Right hindlimb (tissue), 1 donor: ENCODE measurements around the gene CCDC175.

Experiments
- DNase-seq: peaks from one replicate; pipeline ENCODE4 v3.0.0-alpha.2; 2018

CCDC175 gene

DNA sequence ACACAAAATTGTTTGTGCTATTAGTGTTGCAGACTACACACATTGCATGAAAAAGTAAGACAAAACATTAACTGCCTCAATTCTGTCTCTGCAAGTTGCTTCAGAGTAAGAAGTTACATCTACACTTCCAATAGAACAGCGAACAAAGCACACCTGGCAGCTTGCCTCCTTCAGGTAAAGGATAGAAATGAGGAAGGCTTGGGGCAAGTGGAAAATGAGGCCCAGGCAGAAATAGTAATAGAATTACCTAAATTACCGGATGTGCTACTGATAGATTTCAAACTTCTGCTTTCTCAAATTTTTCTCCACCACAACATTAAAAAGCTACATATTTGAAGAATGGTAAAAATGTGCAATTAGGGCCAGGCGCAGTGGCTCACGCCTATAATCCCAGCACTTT lies 37.7 kb downstream of the CCDC175 start:
- no peak for DNase-seq

DNA sequence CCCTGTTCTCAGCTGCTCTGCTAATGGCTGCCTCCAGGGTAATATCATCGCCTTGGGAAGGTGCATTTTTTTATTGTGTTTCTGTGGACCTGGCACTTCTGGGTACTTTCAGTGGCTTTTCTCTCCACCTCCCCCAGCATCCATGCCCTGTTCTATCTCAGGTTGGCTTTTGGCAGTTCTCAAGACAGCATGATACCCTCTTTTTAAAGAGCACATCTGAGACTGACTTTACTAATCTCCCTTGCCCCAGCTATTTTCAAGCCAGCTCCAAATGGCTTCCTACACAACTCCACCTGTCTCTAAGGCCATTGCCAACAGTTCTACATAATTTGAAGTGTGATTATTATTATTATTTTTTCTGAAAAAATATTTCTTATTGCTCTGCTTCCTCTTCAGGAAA lies 39.1 kb downstream of the CCDC175 start:
- DNase-seq = no peak

DNA sequence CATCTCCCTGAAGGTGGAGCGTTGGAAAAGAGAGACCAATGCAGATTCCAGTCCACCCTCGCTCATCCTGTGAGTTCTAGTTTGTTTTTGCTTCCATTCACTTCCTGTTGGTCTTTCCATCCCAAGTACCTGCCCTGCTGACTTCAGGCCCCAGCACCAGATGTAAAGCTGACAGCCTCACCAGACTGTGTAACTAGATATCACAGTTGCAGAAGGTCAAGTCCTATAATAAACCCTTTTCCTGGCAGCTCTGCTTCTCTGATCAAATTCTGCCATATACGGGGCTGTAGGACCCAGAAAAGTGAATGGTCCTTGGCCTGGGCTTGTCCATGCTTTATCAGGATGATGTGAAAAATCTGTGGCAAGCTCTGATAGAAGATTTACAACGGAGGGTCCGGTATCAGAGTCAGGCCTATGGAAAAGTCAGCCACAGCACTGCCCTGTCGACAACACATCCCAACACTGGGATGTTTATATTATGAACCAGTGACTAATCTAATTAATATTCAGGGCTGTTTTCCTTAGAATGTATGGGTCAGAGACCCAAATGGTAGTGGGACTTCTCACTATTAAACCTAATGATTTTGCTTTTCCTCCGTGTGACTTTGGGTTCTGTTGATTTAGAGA lies 42.1 kb downstream of the CCDC175 start:
- DNase-seq = no peak

DNA sequence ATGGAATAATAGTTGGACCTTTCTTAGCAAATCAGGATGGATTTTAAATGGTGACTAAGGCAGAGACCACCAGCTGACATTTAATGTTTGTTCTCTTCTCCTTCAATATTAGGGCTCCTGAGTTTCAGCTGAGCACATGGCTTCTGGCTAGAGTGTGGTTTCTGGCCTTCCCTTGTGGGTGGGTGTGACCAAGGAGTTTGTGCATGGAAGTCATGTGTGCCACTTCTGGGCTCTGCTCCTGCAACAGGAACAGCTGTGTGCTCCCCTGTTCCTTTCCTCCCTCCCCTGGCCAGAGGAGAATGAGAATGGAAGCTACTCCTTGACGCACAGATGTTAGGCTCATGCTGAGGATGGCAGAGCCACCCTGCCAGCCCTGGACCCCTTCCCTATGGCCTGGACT lies 44.2 kb downstream of the CCDC175 start:
- no peak for DNase-seq

DNA sequence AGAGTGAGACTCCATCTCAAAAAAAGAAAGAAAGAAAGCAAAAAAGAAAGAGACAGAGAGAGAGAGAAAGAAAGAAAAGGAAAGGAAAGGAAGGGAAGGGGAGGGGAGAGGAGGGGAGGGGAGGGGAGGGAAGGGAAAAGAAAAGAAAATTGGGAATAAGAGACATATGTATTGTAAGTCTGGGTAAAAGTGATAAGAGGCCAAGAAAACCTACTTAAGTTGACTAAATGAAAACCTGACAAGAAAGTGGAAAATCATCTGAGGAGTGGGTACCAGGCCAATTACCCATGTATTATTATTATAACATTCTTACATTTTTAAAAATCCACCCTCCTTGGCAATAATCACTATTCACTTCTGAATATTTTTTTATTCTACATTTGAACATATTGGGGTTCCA lies 46.3 kb downstream of the CCDC175 start:
- no peak for DNase-seq

DNA sequence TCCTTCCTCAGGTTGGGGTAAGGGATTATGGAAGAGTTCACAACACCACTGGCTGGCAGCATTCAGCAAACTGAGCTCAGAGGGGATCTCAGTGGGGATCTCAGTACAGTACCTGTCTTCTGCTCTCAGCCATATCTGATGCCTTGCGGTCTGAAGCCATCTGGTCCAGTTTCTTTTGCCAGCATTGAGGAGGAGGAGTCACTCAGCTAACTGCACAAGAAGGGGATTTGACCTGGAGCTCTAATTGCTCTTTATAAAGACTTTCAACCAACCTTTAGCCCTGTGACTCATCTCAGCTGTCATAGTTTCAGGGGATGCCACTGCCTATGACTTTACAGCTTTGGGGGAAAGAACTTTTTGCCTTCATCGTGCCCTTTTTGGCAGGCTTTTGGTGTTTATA lies 47.4 kb downstream of the CCDC175 start:
- no peak for DNase-seq

DNA sequence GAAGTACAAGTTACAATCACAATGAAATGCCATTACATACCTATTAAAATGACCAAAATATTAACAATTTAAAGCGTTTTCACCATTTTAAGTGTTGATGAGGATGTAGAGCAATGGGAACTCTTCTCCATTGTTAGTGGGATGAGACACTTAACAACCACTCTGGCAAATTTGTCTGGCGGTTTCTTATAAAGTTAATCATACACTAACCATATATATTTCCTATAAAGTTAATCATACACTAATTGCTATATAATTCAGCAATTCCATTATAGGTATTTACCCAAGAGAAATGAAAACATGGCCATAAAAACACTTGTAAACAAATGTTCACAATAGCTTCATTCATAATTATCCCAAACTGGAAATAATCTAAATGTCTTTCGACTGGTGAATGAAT lies 56.4 kb downstream of the CCDC175 start:
- DNase-seq = no peak

DNA sequence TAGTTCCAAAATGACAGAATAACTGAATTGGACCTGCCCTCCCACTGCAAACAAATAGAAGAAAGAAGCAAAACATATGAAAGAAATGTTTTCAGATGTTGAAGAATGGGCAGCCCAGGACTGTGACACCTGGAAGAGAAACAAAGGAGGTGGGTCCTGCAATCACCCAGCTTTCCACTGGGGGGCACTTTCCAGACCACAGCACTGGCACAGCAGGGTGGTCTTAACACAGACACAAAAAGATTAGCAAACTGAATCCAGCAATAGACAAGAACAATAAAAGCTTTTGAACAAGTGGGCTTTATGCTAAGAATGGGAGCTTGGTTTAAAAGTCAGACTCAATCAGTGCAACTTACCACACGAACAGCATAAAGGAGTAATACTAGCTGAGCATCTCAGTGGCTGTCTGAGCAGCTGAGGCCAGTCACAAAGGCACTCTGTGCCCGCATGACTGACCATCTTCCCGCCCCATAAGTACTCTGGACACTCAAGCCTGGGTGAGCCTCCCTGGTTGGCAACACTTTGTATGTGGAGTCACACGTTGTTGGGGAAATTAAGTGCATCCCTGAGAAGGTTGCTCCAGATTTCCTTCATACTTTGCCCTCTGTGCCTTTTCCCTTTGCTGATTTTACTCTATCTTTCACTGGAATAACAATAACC lies 64.6 kb downstream of the CCDC175 start:
- no peak for DNase-seq

DNA sequence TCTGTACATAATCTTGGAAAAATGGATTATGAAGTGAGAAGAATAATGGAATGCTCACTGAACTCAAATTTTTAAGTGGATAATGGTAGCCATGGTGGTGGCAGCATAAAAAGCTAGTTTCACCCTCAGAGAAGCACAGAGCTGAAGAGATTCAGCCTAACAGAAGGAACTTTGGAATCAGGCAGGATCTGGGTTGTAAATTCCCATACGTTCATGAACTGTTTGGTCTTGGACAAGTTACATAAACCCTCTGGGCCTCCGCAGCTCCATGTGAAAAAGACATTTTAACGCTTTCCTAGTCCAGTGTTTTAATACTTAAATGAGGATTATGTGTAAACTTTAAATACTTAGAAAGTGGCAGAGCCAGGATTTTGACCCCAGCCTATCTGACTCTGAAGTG lies 65.6 kb downstream of the CCDC175 start:
- no peak for DNase-seq

DNA sequence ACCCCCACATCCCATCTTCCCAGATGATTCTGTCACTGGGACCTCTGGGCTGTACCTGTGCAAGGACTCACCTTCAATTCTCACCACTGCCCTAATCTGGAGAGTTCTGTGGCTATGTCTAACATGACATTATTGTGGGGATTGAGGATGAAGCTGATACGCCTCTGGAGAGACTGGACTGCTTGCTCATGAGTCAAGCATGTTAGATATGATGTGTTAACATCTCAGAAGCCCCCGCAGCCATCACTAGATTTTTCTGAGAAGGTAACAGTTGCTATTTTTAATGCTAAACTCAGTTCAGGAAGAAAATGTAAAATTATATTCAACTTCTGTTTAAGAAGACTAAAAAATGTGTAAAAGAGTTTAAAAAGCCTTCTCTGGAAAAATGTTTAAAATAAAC lies 66.6 kb downstream of the CCDC175 start:
- no peak for DNase-seq

DNA sequence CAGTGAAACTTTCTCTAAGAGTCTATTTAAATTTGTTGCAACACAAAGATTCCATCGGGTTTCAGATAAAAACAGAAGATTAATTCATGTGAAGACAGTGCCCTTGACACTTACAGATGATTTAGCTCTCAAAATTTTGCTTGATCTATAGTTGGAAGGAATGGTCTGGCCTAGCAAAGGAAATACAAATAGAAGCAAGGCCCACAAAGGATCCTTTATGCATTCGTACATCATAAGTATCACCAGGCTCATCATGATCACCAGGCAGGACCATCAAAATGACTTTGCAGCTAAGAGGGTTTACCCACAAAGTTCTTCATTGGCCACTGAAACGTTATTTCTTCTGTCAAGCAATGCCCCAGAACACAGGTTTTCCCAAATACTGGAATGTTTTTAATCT lies 67.5 kb downstream of the CCDC175 start:
- DNase-seq = no peak

DNA sequence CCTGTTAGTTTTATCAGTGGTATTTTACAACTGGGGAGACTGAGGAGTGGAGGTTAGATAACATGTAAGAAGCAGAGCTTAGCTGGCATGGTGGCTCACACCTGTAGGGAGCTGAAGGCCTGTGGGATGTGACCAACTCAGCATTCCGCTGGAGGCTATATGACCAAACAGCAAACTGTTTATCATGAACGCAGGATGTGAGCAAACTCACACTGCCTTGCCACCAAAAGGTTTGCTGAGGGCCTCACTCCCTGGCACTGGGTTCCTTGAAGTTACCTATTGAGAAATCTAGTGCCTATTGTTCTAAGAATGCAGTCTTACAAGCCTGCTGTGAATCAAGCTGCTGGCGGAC lies 68.9 kb downstream of the CCDC175 start:
- DNase-seq = no peak

DNA sequence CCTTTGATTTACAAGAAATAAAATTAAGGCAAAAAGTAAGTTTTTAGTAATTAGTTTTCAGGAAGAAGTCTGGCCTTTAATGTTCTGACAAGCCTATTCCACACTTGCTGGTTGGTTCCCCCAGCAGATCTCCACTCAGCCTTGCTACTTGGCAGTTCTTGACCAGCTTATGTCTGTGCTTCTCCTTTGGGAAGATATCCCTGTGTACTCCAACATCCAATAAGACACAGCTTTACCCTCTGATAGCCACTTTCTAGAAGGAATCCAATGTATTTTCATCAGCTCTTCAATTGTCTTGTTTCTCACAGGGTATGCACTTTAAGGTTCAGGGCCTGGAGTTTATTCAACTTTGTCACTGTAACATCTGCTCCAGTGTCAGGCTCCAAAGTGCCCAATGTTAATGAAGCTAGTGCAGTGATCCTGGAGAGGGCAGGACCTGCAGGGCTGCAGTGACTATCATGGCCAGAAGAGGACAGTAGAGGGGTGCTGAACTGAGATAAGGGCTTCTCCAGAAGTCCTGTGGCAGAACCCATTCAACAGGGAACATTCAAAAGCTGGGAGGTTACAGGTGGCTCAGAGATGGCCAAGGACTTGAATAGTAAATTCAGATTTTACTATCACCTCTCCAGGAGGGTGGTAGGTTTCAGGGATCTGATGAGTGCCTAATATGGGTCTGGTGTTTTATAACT lies 69.4 kb downstream of the CCDC175 start:
- DNase-seq = peak; percentile 59

DNA sequence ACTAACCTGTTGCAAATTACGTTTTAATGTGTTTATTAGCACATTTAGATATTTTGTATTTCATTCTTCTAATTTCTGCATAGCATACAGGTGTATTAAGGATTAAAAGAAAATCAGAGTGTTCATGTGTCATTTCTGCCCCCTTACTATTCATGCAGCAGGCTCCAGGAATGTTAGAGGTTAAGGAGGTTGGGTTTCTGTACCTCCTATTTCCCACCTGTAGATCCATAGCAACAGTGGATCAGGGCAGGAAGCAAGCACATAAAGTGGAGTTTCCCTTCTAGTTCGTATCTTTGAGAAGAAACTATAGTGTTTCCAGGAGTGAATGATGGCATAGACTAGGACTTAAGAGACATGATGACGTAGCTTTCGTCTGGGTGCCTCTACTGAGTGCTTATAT lies 73.4 kb downstream of the CCDC175 start:
- DNase-seq = no peak

DNA sequence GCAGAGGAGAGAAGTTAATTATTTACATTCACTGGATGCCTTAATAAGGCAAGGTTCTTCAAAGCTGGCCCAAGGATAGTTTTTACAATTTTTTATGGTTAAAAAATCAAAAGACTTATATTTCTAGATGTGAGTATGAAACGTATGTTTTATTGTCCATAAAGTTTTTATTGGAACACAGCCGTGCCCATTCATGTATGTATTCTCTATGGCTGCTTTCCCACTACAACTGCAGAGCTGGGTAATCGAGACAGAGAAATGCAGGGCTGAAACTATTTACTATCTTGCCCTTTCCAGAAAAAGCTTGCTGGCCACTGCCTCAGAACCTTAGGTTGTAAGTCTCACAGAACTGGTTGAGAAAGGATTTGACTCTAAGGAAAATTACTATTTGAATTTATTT lies 75.9 kb downstream of the CCDC175 start:
- no peak for DNase-seq

DNA sequence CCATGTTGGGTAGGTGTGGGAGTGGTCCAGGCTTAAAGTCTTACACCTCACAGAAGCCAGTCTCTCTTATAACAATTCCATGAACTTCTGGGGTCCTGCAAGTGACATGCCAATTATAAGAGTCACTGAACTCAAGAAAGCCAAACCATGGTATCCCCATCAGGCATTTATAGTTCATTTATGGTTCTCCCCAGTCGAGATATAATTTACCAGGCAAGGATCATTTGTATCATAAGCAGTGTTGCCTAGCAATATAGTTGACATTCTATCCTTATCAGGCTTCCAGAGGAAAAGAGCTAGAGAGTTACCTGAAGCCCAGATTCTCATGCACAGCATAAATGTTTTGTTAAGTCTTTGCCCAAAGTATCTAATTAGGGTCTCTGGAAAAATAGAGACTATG lies 84.2 kb downstream of the CCDC175 start:
- no peak for DNase-seq

DNA sequence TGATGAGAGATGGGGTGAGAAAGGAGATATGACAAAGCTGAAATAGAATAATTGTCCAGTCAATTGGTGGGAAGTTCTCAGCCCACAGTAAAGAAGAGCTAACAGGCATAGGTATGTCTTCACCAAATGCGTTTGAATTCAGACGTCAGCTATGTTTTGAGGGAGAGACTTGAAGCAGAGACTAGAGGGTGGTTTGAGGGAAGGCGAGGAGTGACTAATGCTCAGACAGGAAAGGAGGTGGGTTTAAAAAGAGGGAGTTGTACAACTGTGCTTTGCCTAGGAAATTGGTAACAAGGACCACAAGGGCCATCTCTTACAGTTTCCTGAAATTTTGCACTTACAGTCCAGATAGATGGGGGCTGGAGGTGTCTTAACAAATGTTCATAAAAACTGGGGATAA lies 85.9 kb downstream of the CCDC175 start:
- no peak for DNase-seq

DNA sequence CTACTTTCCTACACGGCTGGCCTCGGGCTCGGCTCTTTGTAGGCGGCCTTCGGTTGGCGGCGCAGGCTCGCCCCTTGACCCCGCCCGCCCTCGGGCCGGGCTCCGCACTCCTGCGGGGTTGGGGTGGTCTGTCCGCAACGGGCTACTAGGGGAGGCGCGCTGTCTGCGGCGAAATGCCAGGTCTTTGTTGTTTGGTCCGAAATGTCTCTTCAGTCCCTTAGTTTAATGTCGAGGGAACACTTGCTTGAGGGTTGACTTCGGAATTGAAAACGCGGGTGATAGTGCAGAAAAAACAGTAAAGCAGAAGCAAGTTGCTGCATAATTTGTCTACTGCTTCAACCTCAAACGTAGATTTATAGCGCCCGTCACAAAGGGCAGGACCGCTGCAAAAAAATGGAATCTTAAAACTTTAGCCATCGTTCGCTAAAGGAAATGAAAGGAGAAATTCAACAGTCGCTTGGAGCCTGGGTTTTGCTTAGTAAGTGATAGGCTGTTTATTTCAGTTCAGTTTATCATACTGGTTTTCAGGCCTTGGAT lies 91.9 kb downstream of the CCDC175 start:
- no peak for DNase-seq

DNA sequence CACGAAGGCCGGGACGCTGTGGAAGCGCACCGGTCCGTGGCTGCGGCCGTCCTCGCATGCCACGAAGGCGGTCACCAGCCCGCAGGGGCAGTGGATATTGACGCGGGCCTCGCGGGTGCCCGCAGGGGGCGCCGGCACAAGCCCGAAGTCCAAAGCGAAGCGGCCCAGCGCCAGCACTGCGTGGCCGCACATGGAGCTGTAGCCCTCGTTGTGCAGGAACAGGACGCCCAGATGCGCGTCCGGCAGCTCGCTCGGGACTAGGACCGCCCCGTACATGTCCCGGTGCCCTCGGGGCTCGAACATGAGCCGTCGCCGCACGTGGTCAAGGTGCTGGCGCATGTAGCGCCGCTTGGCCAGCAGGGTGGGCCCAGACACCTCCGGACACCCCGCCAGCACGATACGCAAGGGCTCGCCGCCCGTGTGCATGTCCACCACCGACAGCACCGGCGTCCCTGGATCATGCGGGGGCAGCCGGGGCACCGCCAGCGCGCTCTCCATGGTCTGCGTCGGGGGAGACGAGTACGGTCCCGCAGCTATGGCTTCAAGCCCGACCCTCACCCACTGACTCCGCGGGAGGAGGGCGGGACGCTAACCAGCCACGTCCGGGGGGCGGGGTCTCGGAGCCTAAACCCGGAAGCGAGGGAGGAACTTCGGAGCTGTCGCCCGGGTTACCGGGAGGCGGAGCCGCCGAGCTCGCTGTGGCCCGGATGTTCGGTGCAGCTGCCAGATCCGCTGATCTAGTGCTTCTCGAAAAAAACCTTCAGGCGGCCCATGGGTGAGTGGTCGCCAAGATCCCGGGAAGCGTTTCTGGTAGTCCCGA lies 92.6 kb downstream of the CCDC175 start, which contains the start of the genes JKAMP and L3HYPDH:
Gene JKAMP (plus strand): TSS at position 699 of the 820 bp plus-strand sequence. CDS start 73 bp downstream, at position 772.
Gene L3HYPDH (minus strand): TSS at position 590 of the 820 bp plus-strand sequence. CDS start 92 bp downstream, at position 498.
- DNase-seq = peak; percentile 98

DNA sequence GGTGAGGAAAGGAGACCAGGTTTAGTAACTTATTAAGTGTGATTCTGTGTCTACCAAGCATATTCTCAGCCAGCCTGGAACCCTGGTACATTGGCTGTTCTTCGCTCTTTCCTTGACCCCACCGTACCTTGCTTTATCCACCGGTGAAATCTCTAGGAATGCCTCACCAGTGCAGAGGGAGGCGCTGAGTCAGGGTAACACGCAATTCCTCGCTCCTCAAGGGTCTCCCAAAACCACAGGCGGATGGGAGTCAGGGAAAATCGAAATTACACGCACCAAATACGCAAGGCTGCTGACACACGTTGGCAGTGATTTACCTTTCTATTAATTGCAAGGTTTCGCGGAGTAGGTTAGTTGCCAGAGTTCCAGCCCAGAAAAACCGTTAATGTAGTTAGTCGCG lies 93.2 kb downstream of the CCDC175 start:
- DNase-seq = peak; percentile 42

DNA sequence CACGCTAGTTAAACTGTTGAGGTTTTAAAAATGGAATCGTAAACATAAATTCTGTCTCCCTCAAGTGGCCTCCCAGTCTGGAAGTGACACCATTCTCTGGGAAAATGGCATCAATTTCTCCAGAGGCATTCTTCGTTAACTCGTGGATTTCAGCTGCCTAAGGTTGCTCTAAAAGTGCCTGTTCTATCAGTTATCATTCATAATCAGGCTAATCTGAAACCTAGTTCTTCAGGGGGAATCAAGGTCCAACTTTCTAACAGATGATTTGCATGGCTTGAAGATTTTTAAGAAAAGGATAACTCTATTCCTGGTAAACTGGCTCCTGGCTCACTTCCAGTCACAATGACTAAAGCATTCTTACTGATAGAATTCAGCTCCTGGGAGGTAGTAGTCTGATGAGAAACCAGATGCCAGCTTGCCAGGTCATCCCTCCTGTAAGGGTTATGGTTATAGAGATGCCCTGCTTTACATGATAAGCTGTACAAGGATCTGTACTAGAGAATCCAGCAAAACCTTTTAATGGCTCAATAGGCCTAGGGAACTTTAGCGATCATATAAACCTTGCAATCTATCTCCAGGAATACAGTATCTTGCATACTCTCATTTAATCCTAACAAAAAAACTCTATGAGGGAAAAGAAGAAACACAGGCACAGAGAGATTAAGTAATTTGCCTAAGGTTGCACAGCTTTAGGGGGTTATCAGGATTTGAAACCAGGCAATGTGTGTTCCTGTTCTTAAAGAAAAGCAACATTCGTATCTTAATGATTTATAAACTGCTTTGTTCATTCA lies 93.9 kb downstream of the CCDC175 start:
- no peak for DNase-seq

DNA sequence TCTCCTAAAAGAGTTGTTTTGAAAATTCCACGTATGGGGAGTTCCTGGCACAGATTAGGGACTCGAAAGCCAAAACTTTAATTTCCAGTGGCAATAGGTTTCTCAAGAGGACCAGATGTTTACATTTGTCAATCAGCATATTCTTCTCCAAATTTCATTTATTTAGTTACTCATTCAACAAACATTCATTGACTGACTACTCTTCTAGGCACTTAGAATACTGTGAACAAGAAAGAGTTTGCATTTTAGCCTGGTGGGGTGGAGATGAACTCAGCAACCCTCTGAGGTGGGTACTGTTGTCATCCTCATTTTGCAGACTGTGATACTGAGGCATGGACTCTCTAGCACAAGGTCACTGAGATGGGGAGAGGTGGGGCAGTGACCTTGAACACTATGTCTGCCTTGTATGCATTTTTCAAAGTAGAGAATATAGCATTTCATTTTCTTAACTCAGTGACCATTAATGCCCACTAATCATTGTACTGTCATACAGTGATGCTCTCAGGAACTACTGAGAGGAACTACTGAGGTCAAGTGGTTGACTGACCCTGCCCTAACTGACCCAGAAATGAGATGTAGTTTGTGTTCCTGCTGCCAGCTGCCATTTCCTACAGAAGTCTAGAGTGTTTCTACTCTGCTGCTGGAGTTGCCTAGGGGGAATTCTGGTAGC lies 94.6 kb downstream of the CCDC175 start:
- DNase-seq = no peak
